ENCODE measurements around the gene MYLK4.

Gene MYLK4

GRCh38 chr6:2750832-2751231 is at the start of gene MYLK4:
Gene MYLK4, minus strand, starts transcription at chr6:2750922. Its CDS starts 1,628 bp downstream, at chr6:2749294.
- no peaks in the 10 kb centered on the region for H3K79me2 ChIP-seq
- no peaks in the 10 kb centered on the region for H3K27me3 ChIP-seq (ENCODE audit: control insufficient read depth, insufficient read depth, low read length)
- H3K9ac ChIP-seq: no peak within 1 kb of the TSS
- H3K27ac ChIP-seq: no peak within 1 kb of the TSS
- no peak within 1 kb of the TSS for H3K4me2 ChIP-seq (ENCODE audit: low read length)
- no peaks in the 10 kb centered on the region for H3K36me3 ChIP-seq (ENCODE audit: control insufficient read depth, insufficient read depth, low read length)
- no peaks in the 10 kb centered on the region for H3K4me1 ChIP-seq
- peak within 1 kb of the TSS; percentile 24 for H2AFZ ChIP-seq
- H3K9me3 ChIP-seq (ENCODE audit: control insufficient read depth, low read length): no peaks in the 10 kb centered on the region
- no peak for TF ChIP-seq CTCF (IDR thresholded peaks at IDR 0.05)
- H3K4me3 ChIP-seq (ENCODE audit: low read depth, low read length): no peak within 1 kb of the TSS

GRCh38 chr6:2799936-2800527 is 49.3 kb upstream of the MYLK4 start:
- no peak overlapping the region for H3K27ac ChIP-seq
- H3K4me2 ChIP-seq (ENCODE audit: low read length): no peak overlapping the region
- H3K36me3 ChIP-seq (ENCODE audit: control insufficient read depth, insufficient read depth, low read length): no peaks in the 10 kb centered on the region
- H3K4me1 ChIP-seq: peaks cover 11% of the 10 kb centered on the region
- H3K27me3 ChIP-seq (ENCODE audit: control insufficient read depth, insufficient read depth, low read length): no peaks in the 10 kb centered on the region
- no peaks in the 10 kb centered on the region for H3K9me3 ChIP-seq (ENCODE audit: control insufficient read depth, low read length)
- no peak for TF ChIP-seq CTCF (IDR thresholded peaks at IDR 0.05)
- no peak overlapping the region for H3K4me3 ChIP-seq (ENCODE audit: low read depth, low read length)
- H3K9ac ChIP-seq: no peak overlapping the region
- no peaks in the 10 kb centered on the region for H3K79me2 ChIP-seq
- no peak overlapping the region for H2AFZ ChIP-seq

- Histone ChIP-seq H3K27me3 (ENCODE audit: control insufficient read depth, insufficient read depth, low read length) (no peaks in the 10 kb centered on the region), H3K9me3 (ENCODE audit: control insufficient read depth, low read length) (no peaks in the 10 kb centered on the region), H3K36me3 (ENCODE audit: control insufficient read depth, insufficient read depth, low read length) (no peaks in the 10 kb centered on the region), H3K4me1 (peaks cover 3% of the 10 kb centered on the region), H3K79me2 (no peaks in the 10 kb centered on the region), H2AFZ (no peak overlapping the region), H3K4me2 (ENCODE audit: low read length) (no peak overlapping the region), H3K4me3 (ENCODE audit: low read depth, low read length) (no peak overlapping the region), H3K27ac (no peak overlapping the region), H3K9ac (no peak overlapping the region)
- TF ChIP-seq CTCF (IDR thresholded peaks at IDR 0.05): no peak
These were observed 47.9 kb upstream of the MYLK4 start for GRCh38 chr6:2798586-2799134.

- Histone ChIP-seq H3K9me3 (ENCODE audit: control insufficient read depth, low read length) (no peaks in the 10 kb centered on the region), H3K9ac (no peak overlapping the region)
These were observed 46.9 kb upstream of the MYLK4 start for GRCh38 chr6:2797564-2798031.

More at GRCh38 chr6:2797564-2798031, 46.9 kb upstream of the MYLK4 start:
- Histone ChIP-seq H3K27me3 (ENCODE audit: control insufficient read depth, insufficient read depth, low read length) (no peaks in the 10 kb centered on the region), H2AFZ (peak overlapping the region; percentile 40), H3K4me1 (peaks cover 3% of the 10 kb centered on the region), H3K4me3 (ENCODE audit: low read depth, low read length) (no peak overlapping the region), H3K4me2 (ENCODE audit: low read length) (peak overlapping the region; percentile 32), H3K79me2 (no peaks in the 10 kb centered on the region), H3K36me3 (ENCODE audit: control insufficient read depth, insufficient read depth, low read length) (no peaks in the 10 kb centered on the region), H3K27ac (peak overlapping the region; percentile 20)
- no peak for TF ChIP-seq CTCF (IDR thresholded peaks at IDR 0.05)
